ENCODE data around the gene PAK4. TPM values are rescaled to one million over a fixed set of nuclear protein-coding genes. Genes with fewer than 3 reads are reported as not detected.
A peak's percentile ranks its signal among the peaks of the same experiment; 100 is the strongest.
"Not testable (repeated sequence)": the region's sequence is repeated elsewhere in the genome, so short reads cannot be mapped to it uniquely, and the experiment has no call there.

Gene PAK4
- polyA plus RNA-seq, 2 donors = 39.8 to 43.1 TPM

GRCh38 chr19:39206122-39206521 lies 80.5 kb downstream of the PAK4 start:
- H3K9me3 ChIP-seq (ENCODE audit: control insufficient read depth in 2 of 2, insufficient read depth in 1 of 2, low read depth in 1 of 2, low read length in 1 of 2) = no peaks in the 10 kb centered on the region
- H3K27ac ChIP-seq (ENCODE audit: low read depth in 2 of 2, low read length in 1 of 2) = no peak overlapping the region
- H3K4me3 ChIP-seq (ENCODE audit: low read depth in 1 of 2, low read length in 2 of 2) = no peak overlapping the region
- H3K27me3 ChIP-seq (ENCODE audit: control insufficient read depth in 1 of 2, insufficient read depth in 2 of 2, low read length in 2 of 2) = peaks cover 0 to 4% of the 10 kb centered on the region in 2 donors
- WGBS, 2 donors = 87% methylated on average over 6 of the region's 6 CpGs
- no peaks in the 10 kb centered on the region for H3K36me3 ChIP-seq (ENCODE audit: control insufficient read depth in 2 of 2, insufficient read depth in 2 of 2, low read length in 1 of 2)
- H3K4me1 ChIP-seq (ENCODE audit: control insufficient read depth in 2 of 2, insufficient read depth in 2 of 2, low read length in 1 of 2) = peaks cover 0 to 2% of the 10 kb centered on the region in 2 donors

- no peak overlapping the region for H3K27ac ChIP-seq (ENCODE audit: low read depth in 2 of 2, low read length in 1 of 2)
- H3K36me3 ChIP-seq (ENCODE audit: control insufficient read depth in 2 of 2, insufficient read depth in 2 of 2, low read length in 1 of 2) = no peaks in the 10 kb centered on the region
- H3K4me3 ChIP-seq (ENCODE audit: low read depth in 1 of 2, low read length in 2 of 2) = no peak overlapping the region
- peaks cover 0 to 4% of the 10 kb centered on the region in 2 donors for H3K27me3 ChIP-seq (ENCODE audit: control insufficient read depth in 1 of 2, insufficient read depth in 2 of 2, low read length in 2 of 2)
- WGBS, 2 donors = 58 to 67% methylated on average over 6 of the region's 6 CpGs
- peaks cover 2 to 3% of the 10 kb centered on the region in 2 donors for H3K4me1 ChIP-seq (ENCODE audit: control insufficient read depth in 2 of 2, insufficient read depth in 2 of 2, low read length in 1 of 2)
- no peaks in the 10 kb centered on the region for H3K9me3 ChIP-seq (ENCODE audit: control insufficient read depth in 2 of 2, insufficient read depth in 1 of 2, low read depth in 1 of 2, low read length in 1 of 2)
Measured at GRCh38 chr19:39207293-39207836, 81.8 kb downstream of the PAK4 start.

- no peaks in the 10 kb centered on the region for H3K36me3 ChIP-seq (ENCODE audit: control insufficient read depth in 2 of 2, insufficient read depth in 2 of 2, low read length in 1 of 2)
- no peaks in the 10 kb centered on the region for H3K9me3 ChIP-seq (ENCODE audit: control insufficient read depth in 2 of 2, insufficient read depth in 1 of 2, low read depth in 1 of 2, low read length in 1 of 2)
- H3K27me3 ChIP-seq (ENCODE audit: control insufficient read depth in 1 of 2, insufficient read depth in 2 of 2, low read length in 2 of 2) = peaks cover 0 to 4% of the 10 kb centered on the region in 2 donors
- H3K27ac ChIP-seq (ENCODE audit: low read depth in 2 of 2, low read length in 1 of 2) = no peak overlapping the region
- no peak overlapping the region for H3K4me3 ChIP-seq (ENCODE audit: low read depth in 1 of 2, low read length in 2 of 2)
- 74 to 75% methylated on average over 9 of the region's 9 CpGs for WGBS, 2 donors
- peaks cover 2 to 3% of the 10 kb centered on the region in 2 donors for H3K4me1 ChIP-seq (ENCODE audit: control insufficient read depth in 2 of 2, insufficient read depth in 2 of 2, low read length in 1 of 2)
Measured at GRCh38 chr19:39208175-39208795, 82.7 kb downstream of the PAK4 start.

GRCh38 chr19:39209196-39209595 lies 83.6 kb downstream of the PAK4 start:
- Histone ChIP-seq H3K9me3 (ENCODE audit: control insufficient read depth in 2 of 2, insufficient read depth in 1 of 2, low read depth in 1 of 2, low read length in 1 of 2) (no peaks in the 10 kb centered on the region), H3K4me1 (ENCODE audit: control insufficient read depth in 2 of 2, insufficient read depth in 2 of 2, low read length in 1 of 2) (peaks cover 2 to 3% of the 10 kb centered on the region in 2 donors), H3K27ac (ENCODE audit: low read depth in 2 of 2, low read length in 1 of 2) (no peak overlapping the region), H3K36me3 (ENCODE audit: control insufficient read depth in 2 of 2, insufficient read depth in 2 of 2, low read length in 1 of 2) (no peaks in the 10 kb centered on the region), H3K4me3 (ENCODE audit: low read depth in 1 of 2, low read length in 2 of 2) (no peak overlapping the region), H3K27me3 (ENCODE audit: control insufficient read depth in 1 of 2, insufficient read depth in 2 of 2, low read length in 2 of 2) (no peaks in the 10 kb centered on the region)
- WGBS, 2 donors = 58 to 81% methylated on average over 7 of the region's 7 CpGs

- Histone ChIP-seq H3K27me3 (ENCODE audit: control insufficient read depth in 1 of 2, insufficient read depth in 2 of 2, low read length in 2 of 2) (no peaks in the 10 kb centered on the region), H3K4me3 (ENCODE audit: low read depth in 1 of 2, low read length in 2 of 2) (no peak overlapping the region), H3K27ac (ENCODE audit: low read depth in 2 of 2, low read length in 1 of 2) (peak overlapping the region in 1 of 2 donors; percentile 15), H3K4me1 (ENCODE audit: control insufficient read depth in 2 of 2, insufficient read depth in 2 of 2, low read length in 1 of 2) (peaks cover 2 to 3% of the 10 kb centered on the region in 2 donors), H3K36me3 (ENCODE audit: control insufficient read depth in 2 of 2, insufficient read depth in 2 of 2, low read length in 1 of 2) (no peaks in the 10 kb centered on the region), H3K9me3 (ENCODE audit: control insufficient read depth in 2 of 2, insufficient read depth in 1 of 2, low read depth in 1 of 2, low read length in 1 of 2) (no peaks in the 10 kb centered on the region)
- WGBS, 2 donors = 49 to 61% methylated on average over 13 of the region's 13 CpGs
Measured at GRCh38 chr19:39211731-39212374, 86.3 kb downstream of the PAK4 start.

GRCh38 chr19:39212375-39212742 lies 86.8 kb downstream of the PAK4 start:
- Histone ChIP-seq H3K27me3 (ENCODE audit: control insufficient read depth in 1 of 2, insufficient read depth in 2 of 2, low read length in 2 of 2) (no peaks in the 10 kb centered on the region), H3K36me3 (ENCODE audit: control insufficient read depth in 2 of 2, insufficient read depth in 2 of 2, low read length in 1 of 2) (no peaks in the 10 kb centered on the region), H3K27ac (ENCODE audit: low read depth in 2 of 2, low read length in 1 of 2) (no peak overlapping the region), H3K9me3 (ENCODE audit: control insufficient read depth in 2 of 2, insufficient read depth in 1 of 2, low read depth in 1 of 2, low read length in 1 of 2) (no peaks in the 10 kb centered on the region), H3K4me3 (ENCODE audit: low read depth in 1 of 2, low read length in 2 of 2) (no peak overlapping the region), H3K4me1 (ENCODE audit: control insufficient read depth in 2 of 2, insufficient read depth in 2 of 2, low read length in 1 of 2) (peaks cover 0 to 3% of the 10 kb centered on the region in 2 donors)
- WGBS, 2 donors = 25 to 31% methylated on average over 8 of the region's 8 CpGs

GRCh38 chr19:39215323-39215722 lies 89.7 kb downstream of the PAK4 start:
- H3K4me3 ChIP-seq (ENCODE audit: low read depth in 1 of 2, low read length in 2 of 2); H3K9me3 ChIP-seq (ENCODE audit: control insufficient read depth in 2 of 2, insufficient read depth in 1 of 2, low read depth in 1 of 2, low read length in 1 of 2); H3K4me1 ChIP-seq (ENCODE audit: control insufficient read depth in 2 of 2, insufficient read depth in 2 of 2, low read length in 1 of 2); H3K27me3 ChIP-seq (ENCODE audit: control insufficient read depth in 1 of 2, insufficient read depth in 2 of 2, low read length in 2 of 2); H3K36me3 ChIP-seq (ENCODE audit: control insufficient read depth in 2 of 2, insufficient read depth in 2 of 2, low read length in 1 of 2); H3K27ac ChIP-seq (ENCODE audit: low read depth in 2 of 2, low read length in 1 of 2): not testable (repeated sequence)
- WGBS, 2 donors = 89 to 90% methylated on average over 3 of the region's 3 CpGs

GRCh38 chr19:39217094-39217493 lies 91.5 kb downstream of the PAK4 start:
- 83 to 85% methylated on average over 5 of the region's 5 CpGs for WGBS, 2 donors
- Histone ChIP-seq H3K27me3 (ENCODE audit: control insufficient read depth in 1 of 2, insufficient read depth in 2 of 2, low read length in 2 of 2) (no peaks in the 10 kb centered on the region), H3K27ac (ENCODE audit: low read depth in 2 of 2, low read length in 1 of 2) (no peak overlapping the region), H3K36me3 (ENCODE audit: control insufficient read depth in 2 of 2, insufficient read depth in 2 of 2, low read length in 1 of 2) (no peaks in the 10 kb centered on the region), H3K9me3 (ENCODE audit: control insufficient read depth in 2 of 2, insufficient read depth in 1 of 2, low read depth in 1 of 2, low read length in 1 of 2) (no peaks in the 10 kb centered on the region), H3K4me1 (ENCODE audit: control insufficient read depth in 2 of 2, insufficient read depth in 2 of 2, low read length in 1 of 2) (peaks cover 0 to 2% of the 10 kb centered on the region in 2 donors), H3K4me3 (ENCODE audit: low read depth in 1 of 2, low read length in 2 of 2) (no peak overlapping the region)

GRCh38 chr19:39218230-39219007 lies 92.8 kb downstream of the PAK4 start:
- Histone ChIP-seq H3K27ac (ENCODE audit: low read depth in 2 of 2, low read length in 1 of 2) (no peak overlapping the region), H3K4me3 (ENCODE audit: low read depth in 1 of 2, low read length in 2 of 2) (no peak overlapping the region), H3K9me3 (ENCODE audit: control insufficient read depth in 2 of 2, insufficient read depth in 1 of 2, low read depth in 1 of 2, low read length in 1 of 2) (no peaks in the 10 kb centered on the region), H3K27me3 (ENCODE audit: control insufficient read depth in 1 of 2, insufficient read depth in 2 of 2, low read length in 2 of 2) (no peaks in the 10 kb centered on the region), H3K36me3 (ENCODE audit: control insufficient read depth in 2 of 2, insufficient read depth in 2 of 2, low read length in 1 of 2) (no peaks in the 10 kb centered on the region), H3K4me1 (ENCODE audit: control insufficient read depth in 2 of 2, insufficient read depth in 2 of 2, low read length in 1 of 2) (no peaks in the 10 kb centered on the region)
- WGBS, 2 donors = 84 to 90% methylated on average over 15 of the region's 15 CpGs
